DOHH2 (cell line): ENCODE results near the gene TRIM10.
A peak's percentile ranks its signal among the peaks of the same experiment; 100 is the strongest.

ENCODE experiments used
- H3F3A ChIP-seq: fragments of 200-600 bp; sonication (generic), shearing (Covaris generic); 2 replicates; pipeline ENCODE4 v1.6.0; 2016; ENCODE audit warnings: antibody characterized with exemption, mild to moderate bottlenecking; ENCODE audit not compliant: control insufficient read depth, insufficient read depth
- H3K27ac ChIP-seq: fragments of 200-600 bp; sonication (generic); 2 replicates; pipeline ENCODE4 v1.5.1; 2014; ENCODE audit warnings: low read depth, mild to moderate bottlenecking, low read length, moderate library complexity
- H3K27me3 ChIP-seq: fragments of 200-600 bp; sonication (generic); 2 replicates; pipeline ENCODE4 v1.6.1; 2014; ENCODE audit warnings: mild to moderate bottlenecking, low read length, mixed read lengths; ENCODE audit not compliant: control insufficient read depth
- H3K36me3 ChIP-seq: fragments of 200-600 bp; sonication (generic); 2 replicates; pipeline ENCODE4 v1.6.1; 2014; ENCODE audit warnings: mild to moderate bottlenecking, low read length, moderate library complexity, mixed read lengths; ENCODE audit not compliant: control insufficient read depth
- H3K4me1 ChIP-seq: fragments of 200-600 bp; sonication (generic); 2 replicates; pipeline ENCODE4 v1.6.1; 2014; ENCODE audit warnings: mild to moderate bottlenecking, low read length, mixed read lengths; ENCODE audit not compliant: control insufficient read depth
- H3K4me2 ChIP-seq: fragments of 200-600 bp; sonication (generic); 2 replicates; pipeline ENCODE4 v1.6.0; 2014; ENCODE audit warnings: mild to moderate bottlenecking, low read length, moderate library complexity
- H3K4me3 ChIP-seq: fragments of 200-600 bp; sonication (generic); 2 replicates; pipeline ENCODE4 v1.5.1; 2014; ENCODE audit warnings: mild to moderate bottlenecking, low read length, mixed read lengths
- H3K79me2 ChIP-seq: fragments of 200-600 bp; sonication (generic); 2 replicates; pipeline ENCODE4 v1.6.1; 2014; ENCODE audit warnings: mild to moderate bottlenecking, low read length, mixed read lengths; ENCODE audit not compliant: control insufficient read depth
- H3K9me2 ChIP-seq: fragments of 200-600 bp; sonication (generic); replicated peaks from 2 replicates; pipeline ENCODE4 v1.6.1; 2014; ENCODE audit warnings: mild to moderate bottlenecking, low read length, mixed read lengths; ENCODE audit not compliant: control insufficient read depth
- H3K9me3 ChIP-seq: fragments of 200-600 bp; sonication (generic); 2 replicates; pipeline ENCODE4 v1.6.1; 2014; ENCODE audit warnings: antibody characterized with exemption, low read length, mixed read lengths; ENCODE audit not compliant: control insufficient read depth, insufficient read depth
- H4K20me1 ChIP-seq: fragments of 200-600 bp; sonication (generic); 2 replicates; pipeline ENCODE4 v1.6.0; 2014; ENCODE audit warnings: low read depth, mild to moderate bottlenecking, antibody characterized with exemption, low read length, moderate library complexity; ENCODE audit not compliant: control insufficient read depth, insufficient read depth
- CTCF ChIP-seq: fragments of 200-600 bp; sonication (generic); IDR thresholded peaks from one replicate; pipeline ENCODE4 v1.5.1; 2014; ENCODE audit warnings: antibody characterized with exemption, mild to moderate bottlenecking, low read depth, low read length; ENCODE audit not compliant: poor library complexity, severe bottlenecking
- EZH2phosphoT487 ChIP-seq: fragments of 200-600 bp; sonication (generic); IDR thresholded peaks from 2 replicates; pipeline ENCODE4 v1.6.1; 2017; ENCODE audit warnings: borderline replicate concordance, mild to moderate bottlenecking, antibody characterized with exemption, low read length, moderate library complexity, mixed read lengths

Gene TRIM10

GRCh38 chr6:30111266-30111856 lies 49.6 kb downstream of the TRIM10 start:
- H3K9me2 ChIP-seq: no peaks in the 10 kb centered on the region
- H3K36me3 ChIP-seq: no peaks in the 10 kb centered on the region
- no peaks in the 10 kb centered on the region for H3F3A ChIP-seq
- TF ChIP-seq CTCF (no peak), EZH2phosphoT487 (no peak)
- H3K4me1 ChIP-seq: no peaks in the 10 kb centered on the region
- no peak overlapping the region for H3K27ac ChIP-seq
- no peaks in the 10 kb centered on the region for H3K9me3 ChIP-seq
- no peak overlapping the region for H3K4me3 ChIP-seq
- no peaks in the 10 kb centered on the region for H3K79me2 ChIP-seq
- H4K20me1 ChIP-seq: no peaks in the 10 kb centered on the region
- peaks cover 43% of the 10 kb centered on the region for H3K27me3 ChIP-seq
- no peak overlapping the region for H3K4me2 ChIP-seq

DNA sequence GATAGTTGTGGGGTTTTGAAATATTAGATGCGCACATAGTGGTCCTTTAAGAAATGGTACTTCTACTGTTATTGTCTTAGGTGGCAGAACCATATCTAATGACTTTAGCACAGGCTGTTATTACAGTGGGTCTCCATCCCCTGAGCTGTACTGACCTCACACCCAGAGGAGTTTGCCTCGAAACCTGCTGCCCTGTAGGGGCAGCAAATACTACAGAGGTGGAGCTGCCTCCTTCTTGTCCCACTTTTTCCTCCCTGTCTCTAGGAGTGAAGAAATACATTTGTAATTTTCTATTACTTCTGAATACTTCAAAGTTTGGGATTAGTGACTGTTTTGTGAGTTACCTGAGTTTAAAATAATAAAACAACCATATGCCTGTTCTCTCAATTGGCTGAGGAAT lies 56.4 kb downstream of the TRIM10 start:
- Histone ChIP-seq H3K4me3 (no peak overlapping the region), H3K4me2 (no peak overlapping the region), H3K27me3 (peaks cover 57% of the 10 kb centered on the region), H3K9me2 (no peaks in the 10 kb centered on the region), H3K79me2 (no peaks in the 10 kb centered on the region), H3K9me3 (no peaks in the 10 kb centered on the region), H3K4me1 (peaks cover 31% of the 10 kb centered on the region), H3K36me3 (no peaks in the 10 kb centered on the region), H4K20me1 (no peaks in the 10 kb centered on the region), H3F3A (peaks cover 4% of the 10 kb centered on the region; the same call in 1 of the 2 replicates), H3K27ac (no peak overlapping the region)
- no peak for TF ChIP-seq EZH2phosphoT487
- no peak for TF ChIP-seq CTCF

GRCh38 chr6:30103872-30104179 lies 57.2 kb downstream of the TRIM10 start:
- Histone ChIP-seq H3K27ac (no peak overlapping the region), H3K9me2 (no peaks in the 10 kb centered on the region), H3K36me3 (no peaks in the 10 kb centered on the region), H3K9me3 (no peaks in the 10 kb centered on the region), H3F3A (peaks cover 4% of the 10 kb centered on the region; the same call in 1 of the 2 replicates), H3K27me3 (peaks cover 60% of the 10 kb centered on the region), H4K20me1 (no peaks in the 10 kb centered on the region), H3K4me3 (no peak overlapping the region), H3K4me2 (peak overlapping the region; percentile 75; the same call in 1 of the 2 replicates), H3K4me1 (peaks cover 31% of the 10 kb centered on the region), H3K79me2 (no peaks in the 10 kb centered on the region)
- TF ChIP-seq EZH2phosphoT487: no peak
- TF ChIP-seq CTCF: no peak
